SU-DHL-6 (cell line): ENCODE measurements around the gene SCN8A.

Experiments
- H2AFZ ChIP-seq: fragments of 200-600 bp; sonication (generic); 2 replicates; pipeline ENCODE4 v1.6.1; 2014; ENCODE audit warnings: low read depth, mild to moderate bottlenecking, moderate library complexity, mixed read lengths, antibody characterized with exemption, low read length; ENCODE audit not compliant: severe bottlenecking
- H3F3A ChIP-seq: fragments of 200-600 bp; shearing (Covaris generic); 2 replicates; pipeline ENCODE4 v1.6.0; 2016; ENCODE audit warnings: antibody characterized with exemption, mild to moderate bottlenecking; ENCODE audit not compliant: insufficient read depth
- H3K27ac ChIP-seq: fragments of 200-600 bp; sonication (generic); 2 replicates; pipeline ENCODE4 v1.5.1; 2016; ENCODE audit warnings: low read depth, mild to moderate bottlenecking, low read length, moderate library complexity, mixed read lengths
- H3K27me3 ChIP-seq: fragments of 200-600 bp; sonication (generic), shearing (Covaris generic); 2 replicates; pipeline ENCODE4 v1.6.0; 2014; ENCODE audit warnings: mild to moderate bottlenecking, low read length
- H3K36me3 ChIP-seq: fragments of 200-600 bp; sonication (generic); 2 replicates; pipeline ENCODE4 v1.6.1; 2014; ENCODE audit warnings: mild to moderate bottlenecking, low read length, mixed read lengths
- H3K4me2 ChIP-seq: fragments of 300-600, 200-600 bp; shearing (Covaris generic), sonication (generic); 2 replicates; pipeline ENCODE4 v1.6.0; 2014; ENCODE audit warnings: low read length, low read depth, mild to moderate bottlenecking; ENCODE audit not compliant: poor library complexity, severe bottlenecking
- H3K4me3 ChIP-seq: fragments of 200-600 bp; sonication (generic); 2 replicates; pipeline ENCODE4 v1.5.1; 2014; ENCODE audit warnings: antibody characterized with exemption, low read length, mild to moderate bottlenecking, mixed read lengths; ENCODE audit not compliant: insufficient read depth, poor library complexity, severe bottlenecking
- H3K79me2 ChIP-seq: fragments of 200-600 bp; sonication (generic); 2 replicates; pipeline ENCODE4 v1.6.1; 2014; ENCODE audit warnings: mild to moderate bottlenecking, low read length, moderate library complexity; ENCODE audit not compliant: insufficient read depth
- H3K9ac ChIP-seq: fragments of 200-600 bp; sonication (generic); 2 replicates; pipeline ENCODE4 v1.7.0; 2014; ENCODE audit warnings: mild to moderate bottlenecking, low read length
- H3K9me2 ChIP-seq: fragments of 200-600 bp; sonication (generic); replicated peaks from 2 replicates; pipeline ENCODE4 v1.6.1; 2014; ENCODE audit warnings: low read length; ENCODE audit not compliant: insufficient read depth
- H3K9me3 ChIP-seq: fragments of 200-600 bp; sonication (generic); 2 replicates; pipeline ENCODE4 v1.6.1; 2014; ENCODE audit warnings: low read length, mixed read lengths; ENCODE audit not compliant: insufficient read depth
- H4K20me1 ChIP-seq: fragments of 200-600 bp; sonication (generic); 2 replicates; pipeline ENCODE4 v1.6.1; 2014; ENCODE audit warnings: low read depth, mild to moderate bottlenecking, antibody characterized with exemption, low read length, moderate library complexity, mixed read lengths
- CTCF ChIP-seq: fragments of 200-600 bp; sonication (generic); IDR thresholded peaks from one replicate; pipeline ENCODE4 v1.5.1; 2017; ENCODE audit warnings: antibody characterized with exemption, mild to moderate bottlenecking, low read length, moderate library complexity; ENCODE audit not compliant: insufficient read depth, poor library complexity, severe bottlenecking
- EZH2phosphoT487 ChIP-seq: fragments of 200-600 bp; sonication (generic), shearing (Covaris generic); conservative IDR thresholded peaks from 2 replicates; pipeline ENCODE4 v1.6.1; 2018; ENCODE audit warnings: mild to moderate bottlenecking, antibody characterized with exemption, low read length, moderate library complexity, mixed read lengths

The SCN8A gene

GRCh38 chr12:51811203-51812202 is 220.5 kb downstream of the SCN8A start:
- Histone ChIP-seq H3F3A (no peaks in the 10 kb centered on the region), H3K36me3 (no peaks in the 10 kb centered on the region), H3K4me2 (no peak overlapping the region), H4K20me1 (no peaks in the 10 kb centered on the region), H3K27me3 (no peaks in the 10 kb centered on the region), H3K27ac (no peak overlapping the region), H3K9ac (no peak overlapping the region), H3K79me2 (no peaks in the 10 kb centered on the region), H2AFZ (no peak overlapping the region), H3K4me3 (no peak overlapping the region), H3K9me3 (no peaks in the 10 kb centered on the region), H3K9me2 (no peaks in the 10 kb centered on the region)
- no peak for TF ChIP-seq CTCF
- no peak for TF ChIP-seq EZH2phosphoT487

- Histone ChIP-seq H4K20me1 (no peaks in the 10 kb centered on the region), H3K79me2 (no peaks in the 10 kb centered on the region), H3K9me3 (no peaks in the 10 kb centered on the region), H3F3A (no peaks in the 10 kb centered on the region), H3K4me3 (no peak overlapping the region), H3K9ac (no peak overlapping the region), H2AFZ (no peak overlapping the region), H3K36me3 (no peaks in the 10 kb centered on the region), H3K9me2 (no peaks in the 10 kb centered on the region), H3K27me3 (no peaks in the 10 kb centered on the region), H3K4me2 (no peak overlapping the region), H3K27ac (no peak overlapping the region)
- no peak for TF ChIP-seq CTCF
- no peak for TF ChIP-seq EZH2phosphoT487
Measured at GRCh38 chr12:51812871-51813270, 221.8 kb downstream of the SCN8A start.

GRCh38 chr12:51813931-51814310 is 222.9 kb downstream of the SCN8A start:
- no peaks in the 10 kb centered on the region for H3K9me3 ChIP-seq
- no peak overlapping the region for H3K9ac ChIP-seq
- no peak overlapping the region for H3K27ac ChIP-seq
- no peak overlapping the region for H2AFZ ChIP-seq
- TF ChIP-seq EZH2phosphoT487 (no peak), CTCF (no peak)
- no peaks in the 10 kb centered on the region for H3K27me3 ChIP-seq
- H3K4me2 ChIP-seq: no peak overlapping the region
- no peaks in the 10 kb centered on the region for H4K20me1 ChIP-seq
- H3F3A ChIP-seq: no peaks in the 10 kb centered on the region
- no peaks in the 10 kb centered on the region for H3K79me2 ChIP-seq
- H3K36me3 ChIP-seq: no peaks in the 10 kb centered on the region
- H3K4me3 ChIP-seq: no peak overlapping the region
- no peaks in the 10 kb centered on the region for H3K9me2 ChIP-seq
